ENCODE measurements around the gene ZNF638.

DNA sequence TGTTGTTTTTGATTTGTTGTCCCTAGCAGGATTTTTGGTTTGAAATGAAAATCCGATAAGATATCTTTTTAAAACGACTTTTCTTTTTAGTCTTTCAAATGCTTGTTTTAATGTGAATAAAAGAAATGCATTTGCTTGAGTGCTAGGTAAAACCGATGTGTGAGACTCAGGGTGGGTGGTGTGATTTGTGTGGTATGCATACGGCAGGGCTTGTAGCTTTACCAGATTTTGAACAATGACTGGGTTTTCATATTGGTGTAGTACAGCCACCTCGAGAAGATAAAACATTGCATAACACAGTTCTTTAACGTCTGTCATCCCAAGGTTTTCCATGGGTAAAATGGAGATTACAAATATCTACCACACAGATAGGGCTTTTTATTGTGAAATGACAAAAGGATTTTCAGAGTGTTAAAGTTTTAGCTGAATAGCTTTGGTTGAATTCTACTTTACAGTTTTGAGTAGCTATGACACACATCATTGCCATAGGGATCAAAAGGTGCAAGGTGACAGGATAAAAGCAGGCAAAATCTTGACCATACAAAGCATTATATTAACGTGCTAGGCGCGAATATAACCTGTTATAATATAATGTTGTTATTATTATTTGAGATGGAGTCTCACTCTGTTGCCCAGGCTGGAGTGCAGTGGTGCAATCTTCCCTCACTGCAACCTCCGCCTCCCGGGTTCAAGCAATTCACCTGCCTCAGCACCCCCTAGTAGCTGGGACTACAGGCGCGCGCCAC lies 824 bp upstream of the ZNF638 start:
- TF ChIP-seq POLR2A (IDR thresholded peaks at IDR 0.05; ENCODE audit: low read depth, low read length) (no peak), CTCF (conservative IDR thresholded peaks at IDR 0.05; ENCODE audit: low read depth, low read length) (no peak), CEBPB (IDR thresholded peaks at IDR 0.05; ENCODE audit: low read depth, low read length) (no peak), RFX5 (IDR thresholded peaks at IDR 0.05; ENCODE audit: low read depth, low read length) (no peak), RAD21 (IDR thresholded peaks at IDR 0.05; ENCODE audit: low read length) (no peak), RCOR1 (IDR thresholded peaks at IDR 0.05; ENCODE audit: insufficient replicate concordance, low read length) (no peak)

Data from IMR-90 (cell line).